C4-2B (cell line): ENCODE measurements around the gene ABCA10.

Experiments
- H3K27ac ChIP-seq: fragments of 450-650 bp; 2 replicates; pipeline ENCODE4 v1.5.1; 2017
- ZFX ChIP-seq: fragments of 450-650 bp; IDR thresholded peaks from 2 replicates; pipeline ENCODE4 v1.6.1; 2017
- TF ChIP-seq, protein P1 (sequence below): fragments of 450-650 bp; conservative IDR thresholded peaks from 2 replicates; pipeline ENCODE4 v1.5.1; 2017; ENCODE audit warnings: mild to moderate bottlenecking

The ABCA10 gene

DNA sequence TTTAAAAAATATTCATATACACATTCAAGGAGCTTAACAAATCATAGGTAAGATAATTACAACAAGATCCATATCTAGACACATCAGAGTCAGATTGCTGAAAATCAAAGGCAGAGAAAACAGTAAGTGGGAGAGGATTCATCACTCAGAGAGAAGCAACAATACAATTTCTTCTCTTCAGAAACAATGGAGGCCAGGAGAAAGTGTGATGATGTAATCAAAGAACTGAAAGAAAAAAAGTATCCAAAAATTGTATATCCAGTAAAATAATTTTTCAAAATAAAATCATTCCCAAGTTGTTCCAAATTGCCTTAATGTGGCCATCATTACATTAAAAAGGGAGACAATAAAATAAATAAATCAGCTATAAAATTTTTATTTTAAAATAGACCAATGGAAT is 69.2 kb downstream of the ABCA10 start:
- TF ChIP-seq, protein P1, sequence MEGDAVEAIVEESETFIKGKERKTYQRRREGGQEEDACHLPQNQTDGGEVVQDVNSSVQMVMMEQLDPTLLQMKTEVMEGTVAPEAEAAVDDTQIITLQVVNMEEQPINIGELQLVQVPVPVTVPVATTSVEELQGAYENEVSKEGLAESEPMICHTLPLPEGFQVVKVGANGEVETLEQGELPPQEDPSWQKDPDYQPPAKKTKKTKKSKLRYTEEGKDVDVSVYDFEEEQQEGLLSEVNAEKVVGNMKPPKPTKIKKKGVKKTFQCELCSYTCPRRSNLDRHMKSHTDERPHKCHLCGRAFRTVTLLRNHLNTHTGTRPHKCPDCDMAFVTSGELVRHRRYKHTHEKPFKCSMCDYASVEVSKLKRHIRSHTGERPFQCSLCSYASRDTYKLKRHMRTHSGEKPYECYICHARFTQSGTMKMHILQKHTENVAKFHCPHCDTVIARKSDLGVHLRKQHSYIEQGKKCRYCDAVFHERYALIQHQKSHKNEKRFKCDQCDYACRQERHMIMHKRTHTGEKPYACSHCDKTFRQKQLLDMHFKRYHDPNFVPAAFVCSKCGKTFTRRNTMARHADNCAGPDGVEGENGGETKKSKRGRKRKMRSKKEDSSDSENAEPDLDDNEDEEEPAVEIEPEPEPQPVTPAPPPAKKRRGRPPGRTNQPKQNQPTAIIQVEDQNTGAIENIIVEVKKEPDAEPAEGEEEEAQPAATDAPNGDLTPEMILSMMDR: no peak
- TF ChIP-seq ZFX: no peak
- no peak overlapping the region for H3K27ac ChIP-seq

- no peak for TF ChIP-seq ZFX
- TF ChIP-seq, protein P1: no peak
- H3K27ac ChIP-seq: no peak overlapping the region
Measured at GRCh38 chr17:69154267-69154666, 74.4 kb downstream of the ABCA10 start.

DNA sequence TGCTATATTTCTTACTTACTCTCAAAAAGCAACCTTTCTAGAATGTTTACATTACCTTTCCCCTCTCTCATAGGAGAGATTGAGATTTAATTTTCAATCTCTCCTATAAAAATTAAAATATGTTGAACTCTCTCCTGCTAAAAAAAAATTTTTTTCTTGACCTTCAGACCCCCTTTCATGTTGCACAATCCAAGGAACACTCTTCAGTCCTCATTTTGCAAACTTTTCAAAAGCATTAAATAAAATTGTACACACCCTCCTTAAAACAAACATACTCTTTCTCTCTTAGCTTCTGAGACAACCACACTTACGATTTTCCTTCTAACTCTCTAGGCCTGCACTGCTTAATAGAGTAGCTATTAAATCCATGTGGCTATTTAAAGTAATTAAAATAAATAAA is 78.3 kb downstream of the ABCA10 start:
- no peak overlapping the region for H3K27ac ChIP-seq
- TF ChIP-seq ZFX: no peak
- TF ChIP-seq, protein P1: no peak

- no peak overlapping the region for H3K27ac ChIP-seq
- TF ChIP-seq ZFX: no peak
- TF ChIP-seq, protein P1: no peak
Measured at GRCh38 chr17:69147460-69147859, 81.2 kb downstream of the ABCA10 start.

GRCh38 chr17:69144331-69145255 is 84.0 kb downstream of the ABCA10 start:
- TF ChIP-seq, protein P1: no peak
- TF ChIP-seq ZFX: no peak
- no peak overlapping the region for H3K27ac ChIP-seq

DNA sequence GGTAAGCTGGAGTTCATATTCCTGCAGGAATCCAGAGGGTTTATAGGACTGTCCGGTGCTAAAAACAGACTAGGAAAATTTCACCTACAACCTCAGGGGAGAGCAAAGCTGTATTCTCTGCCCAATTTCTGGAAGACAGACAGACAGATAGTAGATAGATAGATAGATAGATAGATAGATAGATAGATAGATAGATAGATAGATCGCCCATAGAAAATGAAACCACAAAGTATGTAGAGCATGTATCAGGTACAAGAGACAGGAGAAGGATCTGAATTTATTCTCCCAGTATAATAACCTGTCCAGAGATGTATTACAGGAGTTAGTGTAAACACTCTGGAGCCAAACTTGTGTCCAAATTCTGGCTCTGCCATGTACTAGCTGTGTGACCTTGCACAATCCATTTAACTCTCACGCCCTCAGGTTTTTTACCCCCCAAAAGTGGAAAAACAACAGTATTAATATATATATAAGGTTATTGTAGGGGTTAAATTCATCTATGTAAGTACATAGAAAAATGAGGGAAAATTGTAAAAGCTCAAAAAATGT is 84.9 kb downstream of the ABCA10 start:
- TF ChIP-seq ZFX: no peak
- TF ChIP-seq, protein P1: no peak
- H3K27ac ChIP-seq: no peak overlapping the region

GRCh38 chr17:69143151-69143550 is 85.5 kb downstream of the ABCA10 start:
- TF ChIP-seq ZFX: no peak
- TF ChIP-seq, protein P1: no peak
- no peak overlapping the region for H3K27ac ChIP-seq
